ENCODE measurements around the gene SLC4A7. TPM values are rescaled to one million over a fixed set of nuclear protein-coding genes. Genes with fewer than 3 reads are reported as not detected.
"Not testable (repeated sequence)": the region's sequence is repeated elsewhere in the genome, so short reads cannot be mapped to it uniquely, and the experiment has no call there.

SLC4A7 gene
- polyA plus RNA-seq, 1 donor (not counting 4 experiments of a cell fraction or from before 2014, with no cell fraction given): 28.5 TPM

GRCh38 chr3:27415202-27415601 lies 69.0 kb downstream of the SLC4A7 start:
- peaks cover 9 to 15% of the 10 kb centered on the region in 2 experiments for H3K36me3 ChIP-seq (ENCODE audit: control insufficient read depth in 2 of 2, extremely low read depth in 1 of 2, insufficient read depth in 2 of 2, low read length in 2 of 2)

GRCh38 chr3:27392950-27393679 lies 91.1 kb downstream of the SLC4A7 start:
- TF ChIP-seq CTCF (optimal IDR thresholded peaks at IDR 0.05 in 1 of 3, IDR thresholded peaks at IDR 0.05 in 1 of 3, conservative IDR thresholded peaks at IDR 0.05 in 1 of 3; ENCODE audit: extremely low read depth in 1 of 3, insufficient read depth in 2 of 3, low read length in 3 of 3): no peak
- no peak for TF ChIP-seq EZH2 (IDR thresholded peaks at IDR 0.05; ENCODE audit: low read length)
- FAIRE-seq: no peak
- Histone ChIP-seq H3K36me3 (ENCODE audit: control insufficient read depth in 2 of 2, extremely low read depth in 1 of 2, insufficient read depth in 2 of 2, low read length in 2 of 2) (peaks cover 5 to 12% of the 10 kb centered on the region in 2 experiments), H3K27ac (ENCODE audit: control insufficient read depth, insufficient read depth, low read length) (no peak overlapping the region), H3K79me2 (ENCODE audit: control insufficient read depth, insufficient read depth, low read length) (no peaks in the 10 kb centered on the region), H3K9me1 (ENCODE audit: control insufficient read depth, extremely low read depth, insufficient read depth, low read length) (no peaks in the 10 kb centered on the region), H2AFZ (ENCODE audit: control insufficient read depth, low read length) (no peak overlapping the region), H3K4me3 (ENCODE audit: control insufficient read depth in 2 of 3, extremely low read depth in 1 of 3, insufficient read depth in 2 of 3, low read depth in 1 of 3, low read length in 3 of 3) (no peak overlapping the region), H3K4me1 (ENCODE audit: control insufficient read depth, extremely low read depth, insufficient read depth, low read length) (no peaks in the 10 kb centered on the region), H3K4me2 (ENCODE audit: control insufficient read depth, extremely low read depth, insufficient read depth, low read depth, low read length) (no peak overlapping the region), H3K9ac (ENCODE audit: control insufficient read depth, extremely low read depth, insufficient read depth, low read length) (no peak overlapping the region), H4K20me1 (ENCODE audit: control insufficient read depth, extremely low read depth, insufficient read depth, low read length) (no peaks in the 10 kb centered on the region), H3K27me3 (ENCODE audit: control insufficient read depth, extremely low read depth, insufficient read depth, low read length) (no peaks in the 10 kb centered on the region), H3K9me3 (ENCODE audit: control insufficient read depth, low read depth, low read length) (no peaks in the 10 kb centered on the region)
- dilution Hi-C loops (cut with MboI; ENCODE audit: extremely low pct_ligation_motif_present, low sequenced_read_pairs): no loop called here
- DNase-seq (ENCODE audit: low read depth, low spot score): no peak

More at GRCh38 chr3:27415202-27415601, 69.0 kb downstream of the SLC4A7 start:
- Histone ChIP-seq H3K79me2 (ENCODE audit: control insufficient read depth, insufficient read depth, low read length) (no peaks in the 10 kb centered on the region), H3K4me3 (ENCODE audit: control insufficient read depth in 2 of 3, extremely low read depth in 1 of 3, insufficient read depth in 2 of 3, low read depth in 1 of 3, low read length in 3 of 3) (no peak overlapping the region), H2AFZ (ENCODE audit: control insufficient read depth, low read length) (no peak overlapping the region), H3K4me2 (ENCODE audit: control insufficient read depth, extremely low read depth, insufficient read depth, low read depth, low read length) (no peak overlapping the region), H4K20me1 (ENCODE audit: control insufficient read depth, extremely low read depth, insufficient read depth, low read length) (no peaks in the 10 kb centered on the region), H3K9me3 (ENCODE audit: control insufficient read depth, low read depth, low read length) (no peaks in the 10 kb centered on the region), H3K27ac (ENCODE audit: control insufficient read depth, insufficient read depth, low read length) (no peak overlapping the region), H3K4me1 (ENCODE audit: control insufficient read depth, extremely low read depth, insufficient read depth, low read length) (no peaks in the 10 kb centered on the region), H3K9me1 (ENCODE audit: control insufficient read depth, extremely low read depth, insufficient read depth, low read length) (no peaks in the 10 kb centered on the region), H3K27me3 (ENCODE audit: control insufficient read depth, extremely low read depth, insufficient read depth, low read length) (no peaks in the 10 kb centered on the region), H3K9ac (ENCODE audit: control insufficient read depth, extremely low read depth, insufficient read depth, low read length) (no peak overlapping the region)
- dilution Hi-C loops (cut with MboI; ENCODE audit: extremely low pct_ligation_motif_present, low sequenced_read_pairs): no loop called here
- DNase-seq (ENCODE audit: low read depth, low spot score) (no peak), FAIRE-seq (no peak)
- TF ChIP-seq EZH2 (IDR thresholded peaks at IDR 0.05; ENCODE audit: low read length) (no peak), CTCF (optimal IDR thresholded peaks at IDR 0.05 in 1 of 3, IDR thresholded peaks at IDR 0.05 in 1 of 3, conservative IDR thresholded peaks at IDR 0.05 in 1 of 3; ENCODE audit: extremely low read depth in 1 of 3, insufficient read depth in 2 of 3, low read length in 3 of 3) (no peak)

GRCh38 chr3:27392414-27392813 lies 91.8 kb downstream of the SLC4A7 start:
- H3K9me1 ChIP-seq (ENCODE audit: control insufficient read depth, extremely low read depth, insufficient read depth, low read length); dilution Hi-C loops (cut with MboI; ENCODE audit: extremely low pct_ligation_motif_present, low sequenced_read_pairs); H3K4me3 ChIP-seq (ENCODE audit: control insufficient read depth in 2 of 3, extremely low read depth in 1 of 3, insufficient read depth in 2 of 3, low read depth in 1 of 3, low read length in 3 of 3); H4K20me1 ChIP-seq (ENCODE audit: control insufficient read depth, extremely low read depth, insufficient read depth, low read length); H3K9ac ChIP-seq (ENCODE audit: control insufficient read depth, extremely low read depth, insufficient read depth, low read length); H3K27me3 ChIP-seq (ENCODE audit: control insufficient read depth, extremely low read depth, insufficient read depth, low read length); FAIRE-seq; H3K4me1 ChIP-seq (ENCODE audit: control insufficient read depth, extremely low read depth, insufficient read depth, low read length); H3K9me3 ChIP-seq (ENCODE audit: control insufficient read depth, low read depth, low read length); H3K27ac ChIP-seq (ENCODE audit: control insufficient read depth, insufficient read depth, low read length); H2AFZ ChIP-seq (ENCODE audit: control insufficient read depth, low read length); H3K79me2 ChIP-seq (ENCODE audit: control insufficient read depth, insufficient read depth, low read length); DNase-seq (ENCODE audit: low read depth, low spot score); H3K4me2 ChIP-seq (ENCODE audit: control insufficient read depth, extremely low read depth, insufficient read depth, low read depth, low read length): not testable (repeated sequence)
- peaks cover 7 to 12% of the 10 kb centered on the region in 2 experiments for H3K36me3 ChIP-seq (ENCODE audit: control insufficient read depth in 2 of 2, extremely low read depth in 1 of 2, insufficient read depth in 2 of 2, low read length in 2 of 2)

Data from keratinocyte (primary cell).